NCI-H2107 treated with DMSO at 0.1 percent for 48 hours (cell line): ENCODE results near the gene GLIS1.
A peak's percentile ranks its signal among the peaks of the same experiment; 100 is the strongest.

Experiments
- DNase-seq: peaks from one replicate; lab custom pipeline; 2025; ENCODE audit not compliant: unreplicated experiment; lab: John Stamatoyannopoulos, UW

GLIS1 gene

GRCh38 chr1:53595906-53596305 lies 143.1 kb downstream of the GLIS1 start:
- no peak for DNase-seq

- DNase-seq = no peak
Observed at GRCh38 chr1:53594391-53595180, 144.4 kb downstream of the GLIS1 start.

GRCh38 chr1:53593758-53594380 lies 145.1 kb downstream of the GLIS1 start:
- peak; percentile 28 for DNase-seq

DNA sequence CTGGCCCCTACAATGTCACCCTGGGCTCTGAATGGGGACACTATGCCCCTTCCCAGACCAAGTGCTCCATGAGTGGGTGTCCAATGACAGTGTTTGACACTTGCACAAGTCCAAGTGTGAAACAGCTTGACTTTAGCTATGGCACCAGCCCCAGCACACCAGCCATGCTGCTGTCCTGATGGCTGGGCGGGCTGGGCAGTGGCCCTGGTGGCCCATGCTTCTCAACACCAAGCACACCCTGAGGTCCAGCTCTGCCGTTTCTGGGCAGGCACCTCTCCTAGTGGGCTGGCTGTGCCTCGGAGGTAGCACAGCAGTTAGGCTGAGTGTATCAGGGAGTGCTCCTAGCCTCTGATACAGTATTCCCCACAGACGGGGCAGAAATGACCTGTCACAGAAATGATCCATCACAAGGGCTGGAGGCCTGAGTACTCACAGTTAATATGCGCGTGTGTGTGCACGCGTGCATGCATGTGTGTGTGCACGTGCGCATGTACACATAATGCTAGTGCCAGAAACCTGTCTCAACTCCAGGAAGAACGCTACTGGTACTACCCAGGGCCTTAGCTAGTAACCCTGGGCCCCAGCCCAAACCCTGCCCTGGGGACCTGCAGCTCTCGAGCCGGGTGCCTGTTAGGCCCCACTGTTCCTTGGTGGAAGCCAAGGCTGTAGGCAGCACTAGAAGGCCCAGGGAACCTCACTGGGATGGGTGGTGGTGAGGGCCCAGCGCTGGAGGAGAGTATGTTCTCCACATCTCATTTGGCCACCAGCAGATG lies 145.8 kb downstream of the GLIS1 start:
- DNase-seq = no peak

GRCh38 chr1:53592521-53592982 lies 146.4 kb downstream of the GLIS1 start:
- no peak for DNase-seq

GRCh38 chr1:53591924-53592323 lies 147.0 kb downstream of the GLIS1 start:
- no peak for DNase-seq

GRCh38 chr1:53590531-53591515 lies 148.1 kb downstream of the GLIS1 start:
- DNase-seq = no peak

DNA sequence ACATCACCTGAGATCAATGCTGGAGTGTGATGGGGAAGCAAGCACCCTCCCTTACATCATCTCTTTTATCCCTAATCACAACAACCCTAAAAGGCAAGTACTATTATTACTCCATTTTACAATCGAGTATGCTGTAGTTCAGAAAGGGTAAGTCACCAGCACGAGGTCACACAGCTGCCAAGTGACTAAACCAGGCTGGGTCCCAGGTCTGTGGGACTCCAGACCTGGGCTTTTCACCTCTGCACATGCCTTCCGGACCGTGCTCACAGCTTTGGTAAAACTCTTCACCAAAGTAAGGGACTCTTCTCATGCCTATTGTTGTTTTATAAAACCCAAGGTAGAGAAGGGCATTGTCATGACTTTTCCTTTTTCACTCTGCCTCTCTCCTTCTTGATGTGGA lies 148.9 kb downstream of the GLIS1 start:
- DNase-seq = no peak

DNA sequence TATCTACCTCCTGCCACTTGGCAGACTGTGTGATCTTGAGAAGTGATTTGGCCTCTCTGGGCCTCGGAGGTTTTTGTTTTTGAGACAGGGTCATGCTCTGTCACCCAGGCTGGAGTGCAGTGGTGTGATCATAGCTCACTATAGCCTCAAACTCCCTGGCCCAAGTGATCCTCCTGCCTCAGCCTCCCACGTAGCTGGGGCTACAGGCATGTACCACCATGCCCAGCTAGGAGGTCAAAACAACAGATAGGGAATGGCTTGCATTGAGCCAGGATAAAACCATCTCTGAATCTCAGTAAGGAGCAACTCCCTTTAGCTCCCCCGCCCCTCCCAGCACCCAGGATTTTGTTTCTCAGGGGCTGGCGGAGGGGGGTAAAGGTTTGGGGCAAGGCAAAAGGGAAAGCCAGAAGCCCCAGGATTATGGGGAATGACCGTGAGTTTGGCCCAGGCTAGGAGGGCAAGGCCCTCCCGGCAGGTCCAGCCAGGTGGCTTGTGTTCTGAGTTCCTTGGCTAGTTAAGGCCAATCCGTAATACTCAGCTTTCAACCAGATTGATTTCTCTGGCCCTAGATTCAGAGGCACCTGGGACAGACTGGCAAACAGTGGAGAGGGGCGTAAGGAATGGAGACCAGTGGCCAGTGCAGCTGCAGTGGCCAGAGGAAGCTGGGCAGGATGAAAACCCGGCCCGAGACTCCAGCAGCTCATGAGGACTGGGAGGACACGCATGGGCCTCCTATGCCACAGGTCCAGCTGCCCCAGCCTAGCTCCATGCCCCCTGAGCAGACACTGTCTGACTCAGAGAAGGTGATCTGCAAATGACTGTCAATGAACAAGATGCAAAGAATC lies 149.7 kb downstream of the GLIS1 start:
- DNase-seq = no peak

- DNase-seq = no peak
Observed at GRCh38 chr1:53588053-53588779, 150.7 kb downstream of the GLIS1 start.

DNA sequence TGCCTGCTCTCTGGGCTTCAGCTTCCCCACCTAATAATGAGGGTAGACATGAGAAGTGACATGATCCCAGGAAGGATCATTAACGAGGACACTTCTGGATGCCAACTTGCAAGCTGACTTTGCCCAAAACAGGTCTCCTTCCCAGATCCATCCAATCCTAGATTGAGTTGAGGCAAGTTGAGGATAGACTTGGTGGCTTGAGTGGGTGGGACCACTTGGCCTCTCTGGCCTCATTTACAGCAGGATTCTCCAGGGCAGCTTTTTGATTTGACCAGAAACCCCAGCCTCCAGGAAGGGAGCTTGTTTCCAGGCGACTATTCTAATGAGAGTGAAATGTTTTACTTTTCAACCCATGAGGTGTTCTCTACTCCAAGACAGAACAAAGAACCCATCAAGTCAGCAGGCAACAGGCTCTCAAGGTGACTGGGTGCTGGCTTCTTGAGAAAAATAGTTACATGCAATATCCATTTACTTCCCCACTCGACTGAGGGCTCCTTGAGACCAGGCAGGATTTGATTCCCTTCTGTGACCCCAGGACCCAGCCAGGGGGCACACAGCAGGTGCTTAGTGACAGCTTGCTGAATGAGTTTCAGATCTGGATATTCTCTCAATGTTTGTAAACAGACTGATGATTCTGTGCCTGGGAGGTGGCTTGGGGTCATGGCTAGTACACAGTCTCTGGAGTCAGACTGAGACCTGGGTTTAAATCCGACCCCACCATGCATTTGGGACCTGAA lies 151.5 kb downstream of the GLIS1 start:
- DNase-seq = no peak

DNA sequence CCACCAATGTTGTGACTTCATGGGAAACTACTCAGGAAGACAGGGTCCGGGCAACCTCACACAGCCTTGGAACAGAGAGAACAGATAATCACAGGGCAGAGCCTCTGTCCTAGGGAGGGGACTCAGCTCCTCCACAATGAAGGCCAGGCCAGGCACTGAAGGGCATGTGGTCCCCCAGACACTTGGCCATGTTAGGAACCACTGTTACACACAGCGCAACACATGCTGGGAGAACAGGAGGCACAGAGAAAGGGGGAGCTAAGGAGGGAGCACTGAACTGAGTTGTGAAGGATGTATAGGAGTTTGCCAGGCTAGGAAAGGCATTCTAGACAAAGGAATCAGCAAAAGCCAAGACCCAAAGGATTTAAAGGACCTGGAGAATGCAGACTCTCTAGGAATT lies 152.2 kb downstream of the GLIS1 start:
- no peak for DNase-seq

DNA sequence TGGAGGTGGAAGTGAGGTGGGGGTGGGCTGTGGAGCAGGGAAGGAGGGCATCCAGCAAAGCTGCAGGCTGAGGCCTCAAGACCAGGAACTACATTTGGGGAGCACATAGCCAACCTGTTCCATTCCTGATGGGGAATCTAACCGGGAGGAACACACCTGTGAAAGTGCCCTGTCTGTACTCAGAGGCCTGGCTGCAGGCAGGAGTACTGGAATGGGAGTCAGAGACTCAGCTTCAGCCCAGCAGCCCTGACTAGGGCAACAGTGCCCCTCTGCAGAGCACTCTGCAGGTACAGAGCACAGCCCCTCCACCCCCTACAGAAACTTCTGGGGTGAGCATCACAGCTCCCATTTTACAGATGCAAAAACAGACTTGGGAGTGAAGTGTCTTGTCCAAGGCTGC lies 153.4 kb downstream of the GLIS1 start:
- DNase-seq = no peak

DNA sequence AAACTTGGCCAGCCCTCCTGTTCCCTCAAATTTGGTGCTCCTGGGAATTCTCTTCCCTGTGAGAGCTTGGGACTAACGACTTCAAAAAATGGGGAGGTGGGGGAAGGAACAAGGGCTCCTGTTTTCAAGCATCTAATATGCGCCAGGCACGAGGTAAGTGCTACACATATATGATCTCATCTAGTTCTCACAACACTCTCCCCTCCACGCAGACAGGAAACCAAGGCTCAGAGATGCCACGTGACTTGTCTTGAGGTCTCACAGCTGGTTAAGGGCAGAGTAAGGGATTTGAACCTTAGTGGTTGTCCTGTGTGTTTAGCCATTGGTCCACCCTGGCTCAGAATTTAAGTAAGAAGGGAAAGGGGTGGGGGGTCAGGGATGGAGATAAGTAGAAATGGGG lies 153.8 kb downstream of the GLIS1 start:
- DNase-seq = no peak

DNA sequence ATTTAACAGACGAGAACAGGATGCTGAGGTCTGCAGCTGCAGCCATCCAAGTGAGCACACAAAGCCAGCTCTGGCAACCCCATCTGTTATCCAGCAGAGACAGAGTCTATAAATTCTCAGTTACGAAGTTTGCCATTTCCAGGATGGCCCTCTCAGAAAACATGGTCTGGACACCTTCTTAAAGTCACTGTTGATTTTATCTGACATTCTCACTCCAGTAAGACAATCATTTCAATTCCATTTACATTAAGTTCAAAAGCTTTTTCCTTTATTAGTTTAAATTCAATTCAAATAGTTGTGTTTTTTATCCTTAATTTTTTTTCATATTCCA lies 154.2 kb downstream of the GLIS1 start:
- DNase-seq = no peak

GRCh38 chr1:53583868-53584776 lies 154.8 kb downstream of the GLIS1 start:
- DNase-seq = no peak

GRCh38 chr1:53583021-53583867 lies 155.7 kb downstream of the GLIS1 start:
- no peak for DNase-seq
